Measurements from ENCODE around the gene PLPP4. TPM values are rescaled to one million over a fixed set of nuclear protein-coding genes. Genes with fewer than 3 reads are reported as not detected.

PLPP4 gene
- total RNA-seq, 1 experiment from 2014 or later: not detected

GRCh38 chr10:120480848-120481247, 23.8 kb downstream of the PLPP4 start:
- intact Hi-C loops (cut with micrococcal nuclease; ENCODE audit: unreplicated experiment): no loop called here
- no peak for DNase-seq (ENCODE audit: low spot score)
- no TSS peak for BruUV-seq (replicated peaks)
- H3K27me3 ChIP-seq (replicated peaks; ENCODE audit: insufficient read depth, low read depth, low read length, poor library complexity): peaks cover 13% of the 10 kb centered on the region
- no peaks in the 10 kb centered on the region for H3K4me1 ChIP-seq (ENCODE audit: insufficient read depth, low read length, poor library complexity, severe bottlenecking)
- ChIA-PET POLR2A (ENCODE audit: low non-redundant PET) (no interaction called here), CTCF (no interaction called here)
- no peak overlapping the region for H3K27ac ChIP-seq (ENCODE audit: low read depth, low read length, poor library complexity, severe bottlenecking)
- no peaks in the 10 kb centered on the region for H3K9me3 ChIP-seq (ENCODE audit: low read depth, low read length, poor library complexity, severe bottlenecking)
- H3K36me3 ChIP-seq (ENCODE audit: insufficient read depth, low read length, poor library complexity, severe bottlenecking): no peaks in the 10 kb centered on the region
- no peak for TF ChIP-seq EZH2 (IDR thresholded peaks at IDR 0.05; ENCODE audit: borderline replicate concordance, low read depth, low read length, poor library complexity, severe bottlenecking)
- TF ChIP-seq, protein P1, sequence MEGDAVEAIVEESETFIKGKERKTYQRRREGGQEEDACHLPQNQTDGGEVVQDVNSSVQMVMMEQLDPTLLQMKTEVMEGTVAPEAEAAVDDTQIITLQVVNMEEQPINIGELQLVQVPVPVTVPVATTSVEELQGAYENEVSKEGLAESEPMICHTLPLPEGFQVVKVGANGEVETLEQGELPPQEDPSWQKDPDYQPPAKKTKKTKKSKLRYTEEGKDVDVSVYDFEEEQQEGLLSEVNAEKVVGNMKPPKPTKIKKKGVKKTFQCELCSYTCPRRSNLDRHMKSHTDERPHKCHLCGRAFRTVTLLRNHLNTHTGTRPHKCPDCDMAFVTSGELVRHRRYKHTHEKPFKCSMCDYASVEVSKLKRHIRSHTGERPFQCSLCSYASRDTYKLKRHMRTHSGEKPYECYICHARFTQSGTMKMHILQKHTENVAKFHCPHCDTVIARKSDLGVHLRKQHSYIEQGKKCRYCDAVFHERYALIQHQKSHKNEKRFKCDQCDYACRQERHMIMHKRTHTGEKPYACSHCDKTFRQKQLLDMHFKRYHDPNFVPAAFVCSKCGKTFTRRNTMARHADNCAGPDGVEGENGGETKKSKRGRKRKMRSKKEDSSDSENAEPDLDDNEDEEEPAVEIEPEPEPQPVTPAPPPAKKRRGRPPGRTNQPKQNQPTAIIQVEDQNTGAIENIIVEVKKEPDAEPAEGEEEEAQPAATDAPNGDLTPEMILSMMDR (conservative IDR thresholded peaks at IDR 0.05; ENCODE audit: low read depth, low read length): no peak
- no peak overlapping the region for H3K4me3 ChIP-seq (ENCODE audit: low read depth, low read length, poor library complexity, severe bottlenecking)

GRCh38 chr10:120483006-120483405, 26.0 kb downstream of the PLPP4 start:
- TF ChIP-seq, protein P1 (conservative IDR thresholded peaks at IDR 0.05; ENCODE audit: low read depth, low read length): no peak
- ChIA-PET POLR2A (ENCODE audit: low non-redundant PET) (no interaction called here), CTCF (no interaction called here)
- H3K9me3 ChIP-seq (ENCODE audit: low read depth, low read length, poor library complexity, severe bottlenecking): no peaks in the 10 kb centered on the region
- intact Hi-C loops (cut with micrococcal nuclease; ENCODE audit: unreplicated experiment): no loop called here
- H3K36me3 ChIP-seq (ENCODE audit: insufficient read depth, low read length, poor library complexity, severe bottlenecking): no peaks in the 10 kb centered on the region
- H3K4me1 ChIP-seq (ENCODE audit: insufficient read depth, low read length, poor library complexity, severe bottlenecking): no peaks in the 10 kb centered on the region
- no peak for DNase-seq (ENCODE audit: low spot score)
- H3K27me3 ChIP-seq (replicated peaks; ENCODE audit: insufficient read depth, low read depth, low read length, poor library complexity): peaks cover 9% of the 10 kb centered on the region
- no TSS peak for BruUV-seq (replicated peaks)
- no peak overlapping the region for H3K27ac ChIP-seq (ENCODE audit: low read depth, low read length, poor library complexity, severe bottlenecking)
- H3K4me3 ChIP-seq (ENCODE audit: low read depth, low read length, poor library complexity, severe bottlenecking): no peak overlapping the region

DNA sequence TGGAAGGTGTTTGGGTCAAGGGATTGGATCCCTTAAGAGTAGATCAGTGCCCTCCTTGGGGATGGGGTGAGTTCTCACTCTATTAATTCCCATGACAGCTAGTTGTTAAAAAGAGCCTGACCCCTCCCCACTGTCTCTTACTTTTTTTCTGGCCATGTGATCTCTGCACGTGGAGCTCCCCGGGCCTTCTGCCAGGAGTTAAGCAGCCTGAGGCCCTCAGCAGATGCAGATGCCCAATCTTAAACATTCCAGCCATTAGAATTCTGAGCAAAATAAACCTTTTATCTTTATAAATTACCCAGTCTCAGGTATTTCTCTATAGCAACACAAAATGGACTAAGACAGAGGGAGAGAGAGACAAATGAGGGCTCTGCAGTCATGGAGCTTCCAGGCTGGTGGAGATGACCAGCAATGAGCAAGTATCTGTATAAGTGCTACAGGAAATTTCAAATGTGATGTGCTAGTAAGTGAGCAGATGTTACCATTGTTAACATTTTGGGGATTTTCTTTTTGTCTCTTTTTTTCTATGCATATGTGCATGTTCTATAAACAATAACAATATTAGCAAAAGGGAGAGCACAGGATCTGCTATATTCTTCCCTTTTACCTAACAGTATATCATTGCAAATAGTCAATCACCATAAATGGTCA, 26.7 kb downstream of the PLPP4 start:
- Histone ChIP-seq H3K4me3 (ENCODE audit: low read depth, low read length, poor library complexity, severe bottlenecking) (no peak overlapping the region), H3K9me3 (ENCODE audit: low read depth, low read length, poor library complexity, severe bottlenecking) (no peaks in the 10 kb centered on the region), H3K4me1 (ENCODE audit: insufficient read depth, low read length, poor library complexity, severe bottlenecking) (no peaks in the 10 kb centered on the region), H3K27me3 (replicated peaks; ENCODE audit: insufficient read depth, low read depth, low read length, poor library complexity) (peaks cover 9% of the 10 kb centered on the region), H3K36me3 (ENCODE audit: insufficient read depth, low read length, poor library complexity, severe bottlenecking) (no peaks in the 10 kb centered on the region), H3K27ac (ENCODE audit: low read depth, low read length, poor library complexity, severe bottlenecking) (no peak overlapping the region)
- TF ChIP-seq, protein P1 (conservative IDR thresholded peaks at IDR 0.05; ENCODE audit: low read depth, low read length): no peak
- no peak for TF ChIP-seq EZH2 (IDR thresholded peaks at IDR 0.05; ENCODE audit: borderline replicate concordance, low read depth, low read length, poor library complexity, severe bottlenecking)
- ChIA-PET CTCF (no interaction called here), POLR2A (ENCODE audit: low non-redundant PET) (no interaction called here)
- DNase-seq (ENCODE audit: low spot score): no peak
- intact Hi-C loops (cut with micrococcal nuclease; ENCODE audit: unreplicated experiment): no loop called here
- no TSS peak for BruUV-seq (replicated peaks)
